CD14-positive monocyte (primary cell): Measurements from ENCODE around the gene SLC6A13. TPM values are rescaled to one million over a fixed set of nuclear protein-coding genes. Genes with fewer than 3 reads are reported as not detected.

Experiments used
- DNase-seq, 3 donors: peaks; one replicate each; pipeline ENCODE4 v3.0.0-alpha.2; 2011 to 2022
- H2AFZ ChIP-seq: 2 replicates; pipeline ENCODE4 v1.6.0; 2012; ENCODE audit warnings: mild to moderate bottlenecking, low read depth, low read length, inconsistent platforms; ENCODE audit not compliant: insufficient read depth, poor library complexity, severe bottlenecking
- H3K27ac ChIP-seq, 2 donors: 1 replicate in 1 of 2; 2 replicates in 1 of 2; pipeline ENCODE4 v1.5.1; 2012 to 2013; ENCODE audit warnings: low read length in 2 of 2, control low read depth in 1 of 2, inconsistent platforms in 1 of 2, low read depth in 1 of 2, mild to moderate bottlenecking in 1 of 2
- H3K27me3 ChIP-seq, 2 donors: one replicate each; pipeline versions ENCODE4 v1.6.0 to v1.6.1; 2011 to 2013; ENCODE audit warnings: low read length in 2 of 2; ENCODE audit not compliant: control insufficient read depth in 2 of 2, insufficient read depth in 2 of 2
- H3K36me3 ChIP-seq, 2 donors: replicated peaks in 1 of 2; 1 replicate in 1 of 2; 2 replicates in 1 of 2; pipeline versions ENCODE4 v1.5.1 to v1.6.1; 2012 to 2013; ENCODE audit warnings: low read length in 2 of 2, control low read depth in 1 of 2, inconsistent platforms in 1 of 2, mild to moderate bottlenecking in 1 of 2; ENCODE audit not compliant: insufficient read depth in 2 of 2, control insufficient read depth in 1 of 2
- H3K4me1 ChIP-seq, 2 donors: 1 replicate in 1 of 2; 2 replicates in 1 of 2; pipeline versions ENCODE4 v1.5.1 to v1.6.1; 2012 to 2013; ENCODE audit warnings: low read length in 2 of 2, control low read depth in 1 of 2, inconsistent platforms in 1 of 2, mild to moderate bottlenecking in 1 of 2, moderate library complexity in 1 of 2; ENCODE audit not compliant: insufficient read depth in 2 of 2, control insufficient read depth in 1 of 2
- H3K4me2 ChIP-seq: replicated peaks from 2 replicates; pipeline ENCODE3; 2012; ENCODE audit warnings: low read length, moderate library complexity, mild to moderate bottlenecking; ENCODE audit not compliant: poor library complexity, severe bottlenecking; ENCODE audit errors: extremely low read depth
- H3K4me3 ChIP-seq, 3 experiments: fragments of 200-600 bp in 1 of 3; sonication (generic) in 1 of 3; replicated peaks in 1 of 3; 1 replicate in 2 of 3; 2 replicates in 1 of 3; pipeline ENCODE4 v1.5.1; 2011 to 2013; ENCODE audit warnings: low read length in 3 of 3, mild to moderate bottlenecking in 3 of 3, control low read depth in 2 of 3, low read depth in 2 of 3, inconsistent platforms in 1 of 3, moderate library complexity in 1 of 3
- H3K79me2 ChIP-seq: 2 replicates; pipeline ENCODE4 v1.6.0; 2012; ENCODE audit warnings: mild to moderate bottlenecking, control low read depth, inconsistent platforms, low read length, moderate library complexity; ENCODE audit not compliant: insufficient read depth
- H3K9ac ChIP-seq: 2 replicates; pipeline ENCODE4 v1.6.0; 2017; ENCODE audit warnings: low read length, mild to moderate bottlenecking; ENCODE audit not compliant: insufficient read depth, poor library complexity, severe bottlenecking
- H3K9me3 ChIP-seq, 2 donors: replicated peaks in 1 of 2; 1 replicate in 1 of 2; 2 replicates in 1 of 2; pipeline versions ENCODE4 v1.5.1 to v1.6.1; 2012 to 2013; ENCODE audit warnings: low read length in 2 of 2, control low read depth in 1 of 2; ENCODE audit not compliant: control insufficient read depth in 1 of 2, insufficient read depth in 1 of 2
- H4K20me1 ChIP-seq: 2 replicates; pipeline ENCODE4 v1.6.0; 2012; ENCODE audit warnings: mild to moderate bottlenecking, low read length, control low read depth, moderate library complexity; ENCODE audit not compliant: insufficient read depth
- H3K27ac Mint-ChIP-seq, 7 donors: one replicate each; pipeline ENCODE4 v1.8.0; 2020; ENCODE audit warnings: mild to moderate bottlenecking in 7 of 7, mixed read lengths in 7 of 7, moderate library complexity in 6 of 7, inconsistent platforms in 2 of 7
- H3K27me3 Mint-ChIP-seq, 3 donors: one replicate each; pipeline ENCODE4 v1.8.0; 2021 to 2022; ENCODE audit warnings: low read depth in 3 of 3, mild to moderate bottlenecking in 3 of 3, mixed read lengths in 3 of 3, moderate library complexity in 3 of 3, inconsistent platforms in 1 of 3
- H3K36me3 Mint-ChIP-seq, 2 donors: one replicate each; pipeline ENCODE4 v1.8.0; 2020; ENCODE audit warnings: mixed read lengths in 2 of 2, inconsistent platforms in 1 of 2, mild to moderate bottlenecking in 1 of 2
- H3K4me1 Mint-ChIP-seq: one replicate; pipeline ENCODE4 v1.8.0; 2020; ENCODE audit warnings: mild to moderate bottlenecking, mixed read lengths
- H3K4me3 Mint-ChIP-seq, 2 donors: one replicate each; pipeline ENCODE4 v1.8.0; 2020; ENCODE audit warnings: mild to moderate bottlenecking in 2 of 2, mixed read lengths in 2 of 2, moderate library complexity in 1 of 2
- H3K9me3 Mint-ChIP-seq, 7 donors: one replicate each; pipeline ENCODE4 v1.8.0; 2020 to 2022; ENCODE audit warnings: mixed read lengths in 7 of 7, mild to moderate bottlenecking in 6 of 7, moderate library complexity in 6 of 7, inconsistent platforms in 2 of 7
- WGBS: methylation state at CpG from one replicate; pipeline ENCODE4 v1.1.5; 2013; ENCODE audit warnings: missing lambda C conversion rate; ENCODE audit not compliant: insufficient coverage; 5-methylcytosine and 5-hydroxymethylcytosine counted together
- intact Hi-C, 2 donors: fragments of 100-400 bp; cut with micrococcal nuclease; formaldehyde crosslinking; loops; one replicate each; pipeline versions ENCODE4 v1.15.0 to v1.15.1; 2023
- polyA plus RNA-seq, 3 donors: library from polyadenylated mRNA; depleted of rRNA in 1 of 3; unstranded in 2 of 3; stranded (reverse) in 1 of 3; fragments of 300-500 nt in 2 of 3; fragments of >200 nt in 1 of 3; fragmentation: Illumina TruSeq in 2 of 3; gene quantifications; 1 replicate in 2 of 3; 2 replicates in 1 of 3; pipeline ENCODE4 v1.2.3, GENCODE V29; 2012 to 2021
- TF ChIP-seq, protein P1 (sequence below): fragments of 200-600 bp; IDR thresholded peaks from one replicate; pipeline ENCODE4 v1.8.0; 2022; ENCODE audit warnings: antibody characterized with exemption, mild to moderate bottlenecking

SLC6A13 gene
- polyA plus RNA-seq, 3 donors, result 0.13 TPM; not detected in 2

DNA sequence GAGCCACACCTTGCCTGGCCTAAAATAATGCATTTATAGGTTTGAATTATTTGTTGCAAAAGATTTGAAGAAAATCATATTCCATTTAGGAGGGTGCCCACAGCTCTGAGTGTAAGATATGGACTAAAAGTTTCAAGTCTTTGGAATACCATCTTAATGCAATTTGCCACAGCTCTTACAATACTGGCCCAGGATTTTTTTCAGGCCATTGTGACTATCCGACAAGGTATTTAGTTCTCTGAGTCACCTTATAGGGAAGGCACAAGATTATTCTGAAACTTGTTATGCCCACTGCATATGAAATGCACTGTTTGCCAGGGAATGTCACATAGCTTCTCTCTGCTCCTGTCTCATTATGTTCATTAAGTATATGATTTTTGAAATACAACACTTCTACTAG lies 29.6 kb upstream of the SLC6A13 start:
- WGBS, result no CpG with 5 or more reads among the region's 1 CpG
- no peaks in the 10 kb centered on the region for H3K27me3 ChIP-seq
- H2AFZ ChIP-seq, result no peak overlapping the region
- no peak overlapping the region for H3K27ac ChIP-seq
- Mint-ChIP-seq H3K27me3 (no peaks in the 10 kb centered on the region), H3K9me3 (peaks cover 0 to 1% (median 0%) of the 10 kb centered on the region in 7 donors), H3K36me3 (peaks cover 71 to 84% of the 10 kb centered on the region in 2 donors), H3K4me1 (peaks cover 14% of the 10 kb centered on the region), H3K27ac (no peak overlapping the region), H3K4me3 (no peak overlapping the region)
- H3K9me3 ChIP-seq, result no peaks in the 10 kb centered on the region
- peaks cover 3 to 9% of the 10 kb centered on the region in 2 donors for H3K4me1 ChIP-seq
- intact Hi-C loops, result no loop called here
- H3K4me2 ChIP-seq, result no peak overlapping the region
- H3K79me2 ChIP-seq, result peaks cover 19% of the 10 kb centered on the region
- H4K20me1 ChIP-seq, result peaks cover 91% of the 10 kb centered on the region
- H3K4me3 ChIP-seq, result no peak overlapping the region
- no peak overlapping the region for H3K9ac ChIP-seq
- H3K36me3 ChIP-seq, result peaks cover 91 to 96% of the 10 kb centered on the region in 2 donors
- TF ChIP-seq, protein P1, sequence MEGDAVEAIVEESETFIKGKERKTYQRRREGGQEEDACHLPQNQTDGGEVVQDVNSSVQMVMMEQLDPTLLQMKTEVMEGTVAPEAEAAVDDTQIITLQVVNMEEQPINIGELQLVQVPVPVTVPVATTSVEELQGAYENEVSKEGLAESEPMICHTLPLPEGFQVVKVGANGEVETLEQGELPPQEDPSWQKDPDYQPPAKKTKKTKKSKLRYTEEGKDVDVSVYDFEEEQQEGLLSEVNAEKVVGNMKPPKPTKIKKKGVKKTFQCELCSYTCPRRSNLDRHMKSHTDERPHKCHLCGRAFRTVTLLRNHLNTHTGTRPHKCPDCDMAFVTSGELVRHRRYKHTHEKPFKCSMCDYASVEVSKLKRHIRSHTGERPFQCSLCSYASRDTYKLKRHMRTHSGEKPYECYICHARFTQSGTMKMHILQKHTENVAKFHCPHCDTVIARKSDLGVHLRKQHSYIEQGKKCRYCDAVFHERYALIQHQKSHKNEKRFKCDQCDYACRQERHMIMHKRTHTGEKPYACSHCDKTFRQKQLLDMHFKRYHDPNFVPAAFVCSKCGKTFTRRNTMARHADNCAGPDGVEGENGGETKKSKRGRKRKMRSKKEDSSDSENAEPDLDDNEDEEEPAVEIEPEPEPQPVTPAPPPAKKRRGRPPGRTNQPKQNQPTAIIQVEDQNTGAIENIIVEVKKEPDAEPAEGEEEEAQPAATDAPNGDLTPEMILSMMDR, result no peak
- no peak for DNase-seq

DNA sequence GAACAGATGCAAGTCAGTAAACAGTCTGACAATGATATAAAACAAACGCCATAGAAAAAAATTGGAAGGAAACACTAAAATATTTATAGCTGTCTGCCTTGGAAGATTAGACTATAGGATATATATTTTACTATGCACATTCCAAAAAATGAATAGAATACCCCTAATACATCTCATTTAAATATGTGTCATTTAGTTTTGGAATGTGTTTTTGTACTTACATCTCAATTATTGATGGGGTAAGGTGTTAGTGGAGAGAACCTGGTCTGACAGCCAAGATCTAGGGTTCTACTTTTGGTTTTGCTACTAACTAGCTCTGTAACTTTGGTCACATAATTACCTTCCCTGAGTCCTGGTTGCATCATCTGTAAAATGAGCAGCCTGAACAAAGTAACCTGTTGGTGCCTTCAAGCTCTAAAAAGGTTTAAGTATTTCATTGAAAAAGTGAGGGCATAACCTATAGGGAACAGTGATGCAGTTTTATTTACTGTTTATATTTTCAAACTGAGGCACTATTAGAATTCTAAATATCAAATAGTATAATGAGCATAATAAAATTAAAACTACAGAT lies 28.6 kb upstream of the SLC6A13 start:
- Histone ChIP-seq H3K27ac (no peak overlapping the region), H3K9me3 (no peaks in the 10 kb centered on the region), H3K9ac (no peak overlapping the region), H3K36me3 (peaks cover 91 to 96% of the 10 kb centered on the region in 2 donors), H3K4me1 (peaks cover 3 to 9% of the 10 kb centered on the region in 2 donors), H3K79me2 (peaks cover 19% of the 10 kb centered on the region), H2AFZ (no peak overlapping the region), H3K4me2 (no peak overlapping the region), H4K20me1 (peaks cover 91% of the 10 kb centered on the region), H3K4me3 (no peak overlapping the region), H3K27me3 (no peaks in the 10 kb centered on the region)
- Mint-ChIP-seq H3K9me3 (peaks cover 0 to 1% (median 0%) of the 10 kb centered on the region in 7 donors), H3K4me1 (peaks cover 14% of the 10 kb centered on the region), H3K4me3 (no peak overlapping the region), H3K27ac (no peak overlapping the region), H3K27me3 (no peaks in the 10 kb centered on the region), H3K36me3 (peaks cover 72 to 84% of the 10 kb centered on the region in 2 donors)
- no peak for DNase-seq
- TF ChIP-seq, protein P1, result no peak
- intact Hi-C loops, result no loop called here
- WGBS, result no CpG with 5 or more reads among the region's 1 CpG
